CD4-positive, alpha-beta T cell (primary cell): Measurements from ENCODE around the gene KMT5C. TPM values are rescaled to one million over a fixed set of nuclear protein-coding genes. Genes with fewer than 3 reads are reported as not detected.
A peak's percentile ranks its signal among the peaks of the same experiment; 100 is the strongest.

Source experiments
- ATAC-seq: fragments of 200-7000 bp; cut with Tn5 transposase; one replicate; pipeline ENCODE4 v1.10.0; 2022; ENCODE audit warnings: mild to moderate bottlenecking; ENCODE audit not compliant: poor library complexity
- CTCF ChIA-PET: fragments of 350-600 bp; sonication (Branson Sonifier 250); formaldehyde crosslinking; loops from one replicate; lab custom pipeline; 2021; ENCODE audit warnings: antibody characterized with exemption, inconsistent platforms; lab: Charles Lee
- POLR2A ChIA-PET: fragments of 350-600 bp; sonication (Branson Sonifier 250); formaldehyde crosslinking; loops from one replicate; lab custom pipeline; 2021; ENCODE audit warnings: antibody characterized with exemption, inconsistent platforms; lab: Charles Lee
- DNase-seq, 14 experiments: peaks; one replicate each; pipeline ENCODE4 v3.0.0-alpha.2; 2013 to 2020; ENCODE audit warnings: mixed read lengths in 2 of 14
- H3K27ac ChIP-seq, 2 donors: one replicate each; pipeline versions ENCODE4 v1.5.1 to v1.7.0; 2013; ENCODE audit warnings: low read length in 2 of 2, low read depth in 1 of 2, mild to moderate bottlenecking in 1 of 2
- H3K27me3 ChIP-seq, 2 experiments: 1 replicate in 1 of 2; 2 replicates in 1 of 2; pipeline versions ENCODE4 v1.6.1 to v1.7.0; 2013; ENCODE audit warnings: low read length in 2 of 2, control low read depth in 1 of 2, mild to moderate bottlenecking in 1 of 2, moderate library complexity in 1 of 2; ENCODE audit not compliant: insufficient read depth in 2 of 2, control insufficient read depth in 1 of 2
- H3K36me3 ChIP-seq: one replicate; pipeline ENCODE4 v1.6.1; 2013; ENCODE audit warnings: low read length, control low read depth; ENCODE audit not compliant: insufficient read depth
- H3K4me1 ChIP-seq: one replicate; pipeline ENCODE4 v1.6.1; 2013; ENCODE audit warnings: low read length, control low read depth; ENCODE audit not compliant: insufficient read depth
- H3K4me3 ChIP-seq: one replicate; pipeline ENCODE4 v1.5.1; 2013; ENCODE audit warnings: mild to moderate bottlenecking, low read length, moderate library complexity
- H3K9me3 ChIP-seq, 2 experiments: 1 replicate in 1 of 2; 2 replicates in 1 of 2; pipeline versions ENCODE4 v1.6.1 to v1.7.0; 2013; ENCODE audit warnings: low read length in 2 of 2, mild to moderate bottlenecking in 2 of 2, control low read depth in 1 of 2, moderate library complexity in 1 of 2; ENCODE audit not compliant: control insufficient read depth in 1 of 2, insufficient read depth in 1 of 2
- H3K27ac Mint-ChIP-seq: one replicate; pipeline ENCODE4 v1.8.0; 2020; ENCODE audit warnings: mixed read lengths
- H3K27me3 Mint-ChIP-seq: one replicate; pipeline ENCODE4 v1.8.0; 2021; ENCODE audit warnings: mixed read lengths
- H3K36me3 Mint-ChIP-seq: one replicate; pipeline ENCODE4 v1.8.0; 2021; ENCODE audit warnings: low read depth, mixed read lengths
- H3K4me1 Mint-ChIP-seq: one replicate; pipeline ENCODE4 v1.8.0; 2021; ENCODE audit warnings: low read depth, mixed read lengths
- H3K4me3 Mint-ChIP-seq: one replicate; pipeline ENCODE4 v1.8.0; 2020; ENCODE audit warnings: mild to moderate bottlenecking, mixed read lengths
- H3K9me3 Mint-ChIP-seq: one replicate; pipeline ENCODE4 v1.8.0; 2020; ENCODE audit warnings: mixed read lengths
- intact Hi-C, 2 experiments: fragments of 100-400 bp; cut with DNase I in 1 of 2; cut with micrococcal nuclease in 1 of 2; formaldehyde crosslinking; loops; one replicate each; pipeline versions ENCODE4 v1.15.1 to v1.9.0; 2023 to 2025; cut with DNase I, micrococcal nuclease
- total RNA-seq, 174 experiments: library from RNA in 2 of 174; stranded (reverse) in 2 of 174; gene quantifications; one replicate each; pipeline ENCODE4 v1.2.3 and lab custom pipeline; 2021 to 2026
- TF ChIP-seq, protein P1 (sequence below): fragments of 200-600 bp; IDR thresholded peaks from one replicate; pipeline ENCODE4 v1.8.0; 2022; ENCODE audit warnings: antibody characterized with exemption, mild to moderate bottlenecking

KMT5C gene
- total RNA-seq, 2 experiments from 2014 or later: 113 to 115 TPM

- H3K27ac ChIP-seq: no peak overlapping the region
- H3K27me3 ChIP-seq: no peaks in the 10 kb centered on the region
- H3K36me3 ChIP-seq: peaks cover 48% of the 10 kb centered on the region
- intact Hi-C loops: no loop called here
- Mint-ChIP-seq H3K9me3 (no peaks in the 10 kb centered on the region), H3K27me3 (no peaks in the 10 kb centered on the region), H3K4me3 (peak overlapping the region; percentile 23), H3K36me3 (peaks cover 51% of the 10 kb centered on the region), H3K27ac (peak overlapping the region; percentile 35), H3K4me1 (peaks cover 39% of the 10 kb centered on the region)
- H3K4me3 ChIP-seq: no peak overlapping the region
- ATAC-seq (no peak), DNase-seq (peak in 1 of 14 experiments; percentile 1)
- CTCF ChIA-PET: no interaction called here
- H3K9me3 ChIP-seq: no peaks in the 10 kb centered on the region
- TF ChIP-seq, protein P1, sequence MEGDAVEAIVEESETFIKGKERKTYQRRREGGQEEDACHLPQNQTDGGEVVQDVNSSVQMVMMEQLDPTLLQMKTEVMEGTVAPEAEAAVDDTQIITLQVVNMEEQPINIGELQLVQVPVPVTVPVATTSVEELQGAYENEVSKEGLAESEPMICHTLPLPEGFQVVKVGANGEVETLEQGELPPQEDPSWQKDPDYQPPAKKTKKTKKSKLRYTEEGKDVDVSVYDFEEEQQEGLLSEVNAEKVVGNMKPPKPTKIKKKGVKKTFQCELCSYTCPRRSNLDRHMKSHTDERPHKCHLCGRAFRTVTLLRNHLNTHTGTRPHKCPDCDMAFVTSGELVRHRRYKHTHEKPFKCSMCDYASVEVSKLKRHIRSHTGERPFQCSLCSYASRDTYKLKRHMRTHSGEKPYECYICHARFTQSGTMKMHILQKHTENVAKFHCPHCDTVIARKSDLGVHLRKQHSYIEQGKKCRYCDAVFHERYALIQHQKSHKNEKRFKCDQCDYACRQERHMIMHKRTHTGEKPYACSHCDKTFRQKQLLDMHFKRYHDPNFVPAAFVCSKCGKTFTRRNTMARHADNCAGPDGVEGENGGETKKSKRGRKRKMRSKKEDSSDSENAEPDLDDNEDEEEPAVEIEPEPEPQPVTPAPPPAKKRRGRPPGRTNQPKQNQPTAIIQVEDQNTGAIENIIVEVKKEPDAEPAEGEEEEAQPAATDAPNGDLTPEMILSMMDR: no peak
- H3K4me1 ChIP-seq: peaks cover 41% of the 10 kb centered on the region
- POLR2A ChIA-PET: interaction anchor here (0.9 to 1.1 kb wide), 3 partner anchors 9 to 52 kb away, joined by 3 to 8 read pairs (median 3); partner anchors contain the start of genes KMT5C and UBE2S
Measured at GRCh38 chr19:55391702-55392615, 52.3 kb downstream of the KMT5C start.

DNA sequence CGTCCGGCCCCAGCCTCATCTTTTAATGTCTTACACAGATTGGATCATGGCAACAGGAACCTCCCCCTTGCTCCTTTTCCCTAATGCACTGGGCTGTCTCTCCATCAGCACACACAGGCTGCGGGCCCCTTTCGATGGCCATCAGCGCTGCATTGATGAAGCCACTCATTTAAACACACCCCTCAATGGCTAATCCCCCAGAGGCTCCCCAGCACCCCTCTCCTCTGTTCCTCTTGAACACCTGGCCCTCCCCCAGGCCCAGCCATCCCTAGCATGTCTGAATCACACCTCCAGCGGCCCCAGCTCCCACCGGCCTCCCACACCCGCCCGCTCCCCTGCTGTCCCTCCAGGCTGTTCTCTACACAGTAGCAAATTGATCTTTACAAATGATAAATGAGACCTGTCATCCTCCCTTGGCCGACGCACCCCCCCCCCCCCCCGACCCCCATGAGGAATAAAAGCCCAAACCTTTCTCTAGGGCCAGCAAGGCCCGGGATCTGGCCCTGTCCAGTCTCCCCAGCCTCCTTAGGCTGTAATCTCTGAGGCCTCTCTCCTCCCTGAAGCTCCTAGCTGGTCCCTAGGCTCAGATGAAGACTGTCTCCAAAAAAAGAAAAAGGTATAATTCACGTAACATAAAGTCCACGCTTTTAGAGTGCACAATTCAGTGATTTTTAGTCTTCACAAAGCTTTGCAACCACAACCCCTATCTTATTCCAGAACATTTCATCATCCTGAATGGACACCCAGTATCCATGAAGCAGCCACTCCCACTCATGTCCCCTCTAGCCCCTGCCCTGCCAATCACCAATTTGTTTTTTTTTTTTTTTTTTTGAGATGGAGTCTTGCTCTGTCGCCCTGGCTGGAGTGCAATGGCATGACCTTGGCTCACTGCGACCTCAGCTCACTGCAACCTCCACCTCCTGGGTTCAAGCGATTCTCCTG is 53.4 kb downstream of the KMT5C start:
- no peak for ATAC-seq

More for the DNA sequence above, 53.4 kb downstream of the KMT5C start:
- ChIA-PET POLR2A (interaction anchor here (1.5 kb wide), 1 partner anchor 14 kb away, joined by 3 read pairs; no protein-coding TSS in a partner anchor), CTCF (no interaction called here)
- peaks cover 44% of the 10 kb centered on the region for H3K36me3 Mint-ChIP-seq
- Histone ChIP-seq H3K27me3 (no peaks in the 10 kb centered on the region), H3K4me1 (peaks cover 31% of the 10 kb centered on the region), H3K36me3 (peaks cover 37% of the 10 kb centered on the region), H3K27ac (no peak overlapping the region), H3K9me3 (no peaks in the 10 kb centered on the region), H3K4me3 (no peak overlapping the region)
- TF ChIP-seq, protein P1: no peak
- intact Hi-C loops: no loop called here
- no peaks in the 10 kb centered on the region for H3K27me3 Mint-ChIP-seq
- peaks cover 30% of the 10 kb centered on the region for H3K4me1 Mint-ChIP-seq
- H3K27ac Mint-ChIP-seq: peak overlapping the region; percentile 49
- H3K4me3 Mint-ChIP-seq: no peak overlapping the region
- H3K9me3 Mint-ChIP-seq: no peaks in the 10 kb centered on the region
- peak in 1 of 14 experiments; percentile 1 for DNase-seq

Other genes with a start within 250 kb of the KMT5C start
- 100 to 1,000 TPM; 123 to 136 TPM for gene PPP1R12C, start 222.2 kb upstream of the KMT5C start, total RNA-seq
- not detected for gene TNNT1, start 190.7 kb upstream of the KMT5C start, total RNA-seq
- not detected for gene TNNI3, start 182.1 kb upstream of the KMT5C start, total RNA-seq
- not detected for gene DNAAF3, start 173.3 kb upstream of the KMT5C start, total RNA-seq
- under 1 TPM; 0.41 to 0.56 TPM for gene SYT5, start 159.6 kb upstream of the KMT5C start, total RNA-seq
- gene PTPRH, start 130.4 kb upstream of the KMT5C start, total RNA-seq: not detected
- 10 to 100 TPM; 11.7 to 11.8 TPM for gene TMEM86B, start 111.1 kb upstream of the KMT5C start, total RNA-seq
- gene PPP6R1, start 80.9 kb upstream of the KMT5C start, total RNA-seq: 100 to 1,000 TPM; 172 to 182 TPM
- 10 to 100 TPM; 14.3 to 15.1 TPM for gene HSPBP1, start 59.8 kb upstream of the KMT5C start, total RNA-seq
- gene BRSK1, start 55.9 kb upstream of the KMT5C start, total RNA-seq: 1 to 10 TPM; 2.6 to 2.7 TPM
- gene TMEM150B, start 14.5 kb upstream of the KMT5C start, total RNA-seq: not detected
- under 1 TPM in 1 of 2 experiments, not detected in 1; 0.28 TPM for gene COX6B2, start 14.8 kb downstream of the KMT5C start, total RNA-seq
- under 1 TPM in 1 of 2 experiments, not detected in 1; 0.08 TPM for gene GARIN5B, start 23.4 kb downstream of the KMT5C start, total RNA-seq
- gene IL11, start 30.6 kb downstream of the KMT5C start, total RNA-seq: under 1 TPM; 0.22 to 0.92 TPM
- gene TMEM190, start 37.0 kb downstream of the KMT5C start, total RNA-seq: not detected
- 10 to 100 TPM; 14.2 to 14.3 TPM for gene TMEM238, start 44.4 kb downstream of the KMT5C start, total RNA-seq
- 1,000 to 10,000 TPM; 3,995 to 4,178 TPM for gene RPL28, start 46.1 kb downstream of the KMT5C start, total RNA-seq
- 10 to 100 TPM; 50.9 to 62.9 TPM for gene UBE2S, start 67.9 kb downstream of the KMT5C start, total RNA-seq
- not detected for gene SHISA7, start 103.4 kb downstream of the KMT5C start, total RNA-seq
- gene ISOC2, start 121.8 kb downstream of the KMT5C start, total RNA-seq: 1 to 10 TPM; 1.5 to 2.2 TPM
- not detected for gene C19orf85, start 124.9 kb downstream of the KMT5C start, total RNA-seq
- gene ZNF628, start 136.7 kb downstream of the KMT5C start, total RNA-seq: 10 to 100 TPM; 26.6 to 27.2 TPM
- gene NAT14, start 145.3 kb downstream of the KMT5C start, total RNA-seq: 10 to 100 TPM; 10.5 to 14.7 TPM
- gene SSC5D, start 148.6 kb downstream of the KMT5C start, total RNA-seq: 1 to 10 TPM in 1 of 2 experiments, under 1 TPM in 1; 0.42 to 1.3 TPM
- gene SBK2, start 197.3 kb downstream of the KMT5C start, total RNA-seq: not detected
- not detected for gene SBK3, start 205.7 kb downstream of the KMT5C start, total RNA-seq
- gene ZNF579, start 241.0 kb downstream of the KMT5C start, total RNA-seq: 1 to 10 TPM; 6.7 to 7.1 TPM